CD14-positive monocyte (primary cell): ENCODE results near the gene GLS2. TPM values are rescaled to one million over a fixed set of nuclear protein-coding genes. Genes with fewer than 3 reads are reported as not detected.

Experiments used
- DNase-seq, 3 donors: peaks; one replicate each; pipeline ENCODE4 v3.0.0-alpha.2; 2011 to 2022
- H2AFZ ChIP-seq: 2 replicates; pipeline ENCODE4 v1.6.0; 2012; ENCODE audit warnings: mild to moderate bottlenecking, low read depth, low read length, inconsistent platforms; ENCODE audit not compliant: insufficient read depth, poor library complexity, severe bottlenecking
- H3K27ac ChIP-seq, 2 donors: 1 replicate in 1 of 2; 2 replicates in 1 of 2; pipeline ENCODE4 v1.5.1; 2012 to 2013; ENCODE audit warnings: low read length in 2 of 2, control low read depth in 1 of 2, inconsistent platforms in 1 of 2, low read depth in 1 of 2, mild to moderate bottlenecking in 1 of 2
- H3K27me3 ChIP-seq, 2 donors: one replicate each; pipeline versions ENCODE4 v1.6.0 to v1.6.1; 2011 to 2013; ENCODE audit warnings: low read length in 2 of 2; ENCODE audit not compliant: control insufficient read depth in 2 of 2, insufficient read depth in 2 of 2
- H3K36me3 ChIP-seq, 2 donors: replicated peaks in 1 of 2; 1 replicate in 1 of 2; 2 replicates in 1 of 2; pipeline versions ENCODE4 v1.5.1 to v1.6.1; 2012 to 2013; ENCODE audit warnings: low read length in 2 of 2, control low read depth in 1 of 2, inconsistent platforms in 1 of 2, mild to moderate bottlenecking in 1 of 2; ENCODE audit not compliant: insufficient read depth in 2 of 2, control insufficient read depth in 1 of 2
- H3K4me1 ChIP-seq, 2 donors: 1 replicate in 1 of 2; 2 replicates in 1 of 2; pipeline versions ENCODE4 v1.5.1 to v1.6.1; 2012 to 2013; ENCODE audit warnings: low read length in 2 of 2, control low read depth in 1 of 2, inconsistent platforms in 1 of 2, mild to moderate bottlenecking in 1 of 2, moderate library complexity in 1 of 2; ENCODE audit not compliant: insufficient read depth in 2 of 2, control insufficient read depth in 1 of 2
- H3K4me2 ChIP-seq: replicated peaks from 2 replicates; pipeline ENCODE3; 2012; ENCODE audit warnings: low read length, moderate library complexity, mild to moderate bottlenecking; ENCODE audit not compliant: poor library complexity, severe bottlenecking; ENCODE audit errors: extremely low read depth
- H3K4me3 ChIP-seq, 3 experiments: fragments of 200-600 bp in 1 of 3; sonication (generic) in 1 of 3; replicated peaks in 1 of 3; 1 replicate in 2 of 3; 2 replicates in 1 of 3; pipeline ENCODE4 v1.5.1; 2011 to 2013; ENCODE audit warnings: low read length in 3 of 3, mild to moderate bottlenecking in 3 of 3, control low read depth in 2 of 3, low read depth in 2 of 3, inconsistent platforms in 1 of 3, moderate library complexity in 1 of 3
- H3K79me2 ChIP-seq: 2 replicates; pipeline ENCODE4 v1.6.0; 2012; ENCODE audit warnings: mild to moderate bottlenecking, control low read depth, inconsistent platforms, low read length, moderate library complexity; ENCODE audit not compliant: insufficient read depth
- H3K9ac ChIP-seq: 2 replicates; pipeline ENCODE4 v1.6.0; 2017; ENCODE audit warnings: low read length, mild to moderate bottlenecking; ENCODE audit not compliant: insufficient read depth, poor library complexity, severe bottlenecking
- H3K9me3 ChIP-seq, 2 donors: replicated peaks in 1 of 2; 1 replicate in 1 of 2; 2 replicates in 1 of 2; pipeline versions ENCODE4 v1.5.1 to v1.6.1; 2012 to 2013; ENCODE audit warnings: low read length in 2 of 2, control low read depth in 1 of 2; ENCODE audit not compliant: control insufficient read depth in 1 of 2, insufficient read depth in 1 of 2
- H4K20me1 ChIP-seq: 2 replicates; pipeline ENCODE4 v1.6.0; 2012; ENCODE audit warnings: mild to moderate bottlenecking, low read length, control low read depth, moderate library complexity; ENCODE audit not compliant: insufficient read depth
- H3K27ac Mint-ChIP-seq, 7 donors: one replicate each; pipeline ENCODE4 v1.8.0; 2020; ENCODE audit warnings: mild to moderate bottlenecking in 7 of 7, mixed read lengths in 7 of 7, moderate library complexity in 6 of 7, inconsistent platforms in 2 of 7
- H3K27me3 Mint-ChIP-seq, 3 donors: one replicate each; pipeline ENCODE4 v1.8.0; 2021 to 2022; ENCODE audit warnings: low read depth in 3 of 3, mild to moderate bottlenecking in 3 of 3, mixed read lengths in 3 of 3, moderate library complexity in 3 of 3, inconsistent platforms in 1 of 3
- H3K36me3 Mint-ChIP-seq, 2 donors: one replicate each; pipeline ENCODE4 v1.8.0; 2020; ENCODE audit warnings: mixed read lengths in 2 of 2, inconsistent platforms in 1 of 2, mild to moderate bottlenecking in 1 of 2
- H3K4me1 Mint-ChIP-seq: one replicate; pipeline ENCODE4 v1.8.0; 2020; ENCODE audit warnings: mild to moderate bottlenecking, mixed read lengths
- H3K4me3 Mint-ChIP-seq, 2 donors: one replicate each; pipeline ENCODE4 v1.8.0; 2020; ENCODE audit warnings: mild to moderate bottlenecking in 2 of 2, mixed read lengths in 2 of 2, moderate library complexity in 1 of 2
- H3K9me3 Mint-ChIP-seq, 7 donors: one replicate each; pipeline ENCODE4 v1.8.0; 2020 to 2022; ENCODE audit warnings: mixed read lengths in 7 of 7, mild to moderate bottlenecking in 6 of 7, moderate library complexity in 6 of 7, inconsistent platforms in 2 of 7
- WGBS: methylation state at CpG from one replicate; pipeline ENCODE4 v1.1.5; 2013; ENCODE audit warnings: missing lambda C conversion rate; ENCODE audit not compliant: insufficient coverage; 5-methylcytosine and 5-hydroxymethylcytosine counted together
- intact Hi-C, 2 donors: fragments of 100-400 bp; cut with micrococcal nuclease; formaldehyde crosslinking; loops; one replicate each; pipeline versions ENCODE4 v1.15.0 to v1.15.1; 2023
- polyA plus RNA-seq, 3 donors: library from polyadenylated mRNA; depleted of rRNA in 1 of 3; unstranded in 2 of 3; stranded (reverse) in 1 of 3; fragments of 300-500 nt in 2 of 3; fragments of >200 nt in 1 of 3; fragmentation: Illumina TruSeq in 2 of 3; gene quantifications; 1 replicate in 2 of 3; 2 replicates in 1 of 3; pipeline ENCODE4 v1.2.3, GENCODE V29; 2012 to 2021
- TF ChIP-seq, protein P1 (sequence below): fragments of 200-600 bp; IDR thresholded peaks from one replicate; pipeline ENCODE4 v1.8.0; 2022; ENCODE audit warnings: antibody characterized with exemption, mild to moderate bottlenecking

GLS2 gene
- polyA plus RNA-seq, 3 donors, result 0.04 TPM; not detected in 2

DNA sequence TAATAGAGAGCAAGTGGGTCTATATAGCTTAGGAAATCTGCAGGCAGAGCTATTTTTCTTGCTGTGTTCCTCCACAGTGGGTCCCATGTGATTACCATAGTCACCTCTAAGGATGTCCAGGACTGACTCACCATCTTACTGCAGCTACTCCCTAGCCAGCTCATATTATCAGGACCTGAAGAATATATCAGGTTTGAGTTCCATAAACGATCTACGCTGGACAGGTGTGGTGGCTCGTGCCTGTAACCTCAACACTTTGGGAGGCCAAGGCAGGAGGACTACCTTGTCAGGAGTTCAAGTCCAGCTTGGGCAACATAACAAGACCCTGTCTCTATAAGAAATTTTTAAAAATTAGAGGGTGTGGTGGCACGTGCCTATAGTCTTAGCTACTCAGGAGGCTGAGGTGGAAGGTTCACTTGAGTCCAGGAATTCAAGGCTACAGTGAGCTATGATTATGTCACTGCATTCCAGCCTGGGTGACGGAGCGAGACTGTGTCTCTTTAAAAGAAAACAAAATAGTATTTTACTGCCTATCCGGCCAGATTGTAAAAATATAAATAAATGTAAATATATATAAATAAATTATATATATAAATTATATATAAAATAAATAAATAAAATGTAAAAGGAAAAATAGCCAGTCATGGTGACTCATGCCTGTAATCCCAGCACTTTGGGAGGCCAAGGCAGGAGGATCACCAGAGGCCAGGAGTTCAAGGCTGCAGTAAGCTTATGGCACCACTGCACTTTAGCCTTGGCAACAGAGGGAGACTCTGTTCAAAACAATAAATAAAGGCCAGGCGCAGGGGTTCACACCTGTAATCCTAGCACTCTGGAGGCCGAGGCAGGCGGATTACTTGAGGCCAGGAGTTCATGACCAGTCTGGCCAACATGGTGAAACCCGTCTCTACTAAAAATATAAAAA, 26.5 kb downstream of the GLS2 start:
- H3K79me2 ChIP-seq, result no peaks in the 10 kb centered on the region
- no peak overlapping the region for H3K4me2 ChIP-seq
- no peak for DNase-seq
- Mint-ChIP-seq H3K9me3 (no peaks in the 10 kb centered on the region), H3K4me1 (peaks cover 4% of the 10 kb centered on the region), H3K4me3 (no peak overlapping the region), H3K27me3 (peaks cover 0 to 2% (median 2%) of the 10 kb centered on the region in 3 donors), H3K36me3 (no peaks in the 10 kb centered on the region), H3K27ac (no peak overlapping the region)
- WGBS, result 98% methylated on average over 5 of the region's 11 CpGs
- H3K9me3 ChIP-seq, result no peaks in the 10 kb centered on the region
- no peaks in the 10 kb centered on the region for H4K20me1 ChIP-seq
- no peak overlapping the region for H2AFZ ChIP-seq
- no peaks in the 10 kb centered on the region for H3K27me3 ChIP-seq
- no peaks in the 10 kb centered on the region for H3K36me3 ChIP-seq
- H3K27ac ChIP-seq, result no peak overlapping the region
- H3K4me1 ChIP-seq, result peaks cover 0 to 7% of the 10 kb centered on the region in 2 donors
- TF ChIP-seq, protein P1, sequence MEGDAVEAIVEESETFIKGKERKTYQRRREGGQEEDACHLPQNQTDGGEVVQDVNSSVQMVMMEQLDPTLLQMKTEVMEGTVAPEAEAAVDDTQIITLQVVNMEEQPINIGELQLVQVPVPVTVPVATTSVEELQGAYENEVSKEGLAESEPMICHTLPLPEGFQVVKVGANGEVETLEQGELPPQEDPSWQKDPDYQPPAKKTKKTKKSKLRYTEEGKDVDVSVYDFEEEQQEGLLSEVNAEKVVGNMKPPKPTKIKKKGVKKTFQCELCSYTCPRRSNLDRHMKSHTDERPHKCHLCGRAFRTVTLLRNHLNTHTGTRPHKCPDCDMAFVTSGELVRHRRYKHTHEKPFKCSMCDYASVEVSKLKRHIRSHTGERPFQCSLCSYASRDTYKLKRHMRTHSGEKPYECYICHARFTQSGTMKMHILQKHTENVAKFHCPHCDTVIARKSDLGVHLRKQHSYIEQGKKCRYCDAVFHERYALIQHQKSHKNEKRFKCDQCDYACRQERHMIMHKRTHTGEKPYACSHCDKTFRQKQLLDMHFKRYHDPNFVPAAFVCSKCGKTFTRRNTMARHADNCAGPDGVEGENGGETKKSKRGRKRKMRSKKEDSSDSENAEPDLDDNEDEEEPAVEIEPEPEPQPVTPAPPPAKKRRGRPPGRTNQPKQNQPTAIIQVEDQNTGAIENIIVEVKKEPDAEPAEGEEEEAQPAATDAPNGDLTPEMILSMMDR, result no peak
- H3K4me3 ChIP-seq, result no peak overlapping the region
- no peak overlapping the region for H3K9ac ChIP-seq
- intact Hi-C loops, result loop anchor here (10.0 kb wide), 4 partner anchors 97 to 337 kb away; partner anchors contain the start of genes ESYT1 (in 2 of the 2), APOF (in 1 of the 2), IL23A (in 1 of the 2) and PAN2 (in 1 of the 2)

DNA sequence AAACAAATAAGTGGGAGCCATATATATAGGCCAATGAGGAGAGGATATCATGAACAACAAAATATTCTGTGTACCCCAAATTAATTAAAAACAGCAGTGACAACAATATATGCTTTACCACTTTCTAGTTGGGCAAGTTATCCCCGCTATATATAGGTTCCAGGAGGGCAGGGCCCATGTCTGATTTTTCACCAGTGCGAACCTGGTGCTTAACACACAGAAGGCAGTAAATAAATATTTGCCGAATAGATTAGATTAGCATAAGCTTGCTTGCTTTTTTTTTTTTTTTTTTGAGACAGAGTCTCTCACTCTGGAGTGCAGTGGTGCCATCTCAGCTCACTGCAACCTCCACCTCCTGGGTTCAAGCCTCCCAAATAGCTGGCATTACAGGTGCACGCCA, 30.1 kb downstream of the GLS2 start:
- WGBS, result no CpG with 5 or more reads among the region's 4 CpGs
- no peak overlapping the region for H3K27ac ChIP-seq
- Mint-ChIP-seq H3K36me3 (no peaks in the 10 kb centered on the region), H3K9me3 (peaks cover 0 to 2% (median 0%) of the 10 kb centered on the region in 7 donors), H3K27ac (no peak overlapping the region), H3K4me3 (no peak overlapping the region), H3K4me1 (no peaks in the 10 kb centered on the region), H3K27me3 (peaks cover 0 to 2% (median 2%) of the 10 kb centered on the region in 3 donors)
- no peaks in the 10 kb centered on the region for H4K20me1 ChIP-seq
- no peak overlapping the region for H3K4me3 ChIP-seq
- no peak overlapping the region for H3K4me2 ChIP-seq
- H3K27me3 ChIP-seq, result no peaks in the 10 kb centered on the region
- H3K9ac ChIP-seq, result no peak overlapping the region
- no peak overlapping the region for H2AFZ ChIP-seq
- H3K9me3 ChIP-seq, result no peaks in the 10 kb centered on the region
- no peaks in the 10 kb centered on the region for H3K36me3 ChIP-seq
- H3K4me1 ChIP-seq, result no peaks in the 10 kb centered on the region
- no peaks in the 10 kb centered on the region for H3K79me2 ChIP-seq
- TF ChIP-seq, protein P1, result no peak
- DNase-seq, result no peak
- intact Hi-C loops, result loop anchor here in 1 of 2 donors (10.0 kb wide), 1 partner anchor 93 kb away; the partner anchor contains the start of genes APOF and STAT2
